ENCODE results near the gene PKN1.
"Not testable (repeated sequence)": the region's sequence is repeated elsewhere in the genome, so short reads cannot be mapped to it uniquely, and the experiment has no call there.

Gene PKN1

DNA sequence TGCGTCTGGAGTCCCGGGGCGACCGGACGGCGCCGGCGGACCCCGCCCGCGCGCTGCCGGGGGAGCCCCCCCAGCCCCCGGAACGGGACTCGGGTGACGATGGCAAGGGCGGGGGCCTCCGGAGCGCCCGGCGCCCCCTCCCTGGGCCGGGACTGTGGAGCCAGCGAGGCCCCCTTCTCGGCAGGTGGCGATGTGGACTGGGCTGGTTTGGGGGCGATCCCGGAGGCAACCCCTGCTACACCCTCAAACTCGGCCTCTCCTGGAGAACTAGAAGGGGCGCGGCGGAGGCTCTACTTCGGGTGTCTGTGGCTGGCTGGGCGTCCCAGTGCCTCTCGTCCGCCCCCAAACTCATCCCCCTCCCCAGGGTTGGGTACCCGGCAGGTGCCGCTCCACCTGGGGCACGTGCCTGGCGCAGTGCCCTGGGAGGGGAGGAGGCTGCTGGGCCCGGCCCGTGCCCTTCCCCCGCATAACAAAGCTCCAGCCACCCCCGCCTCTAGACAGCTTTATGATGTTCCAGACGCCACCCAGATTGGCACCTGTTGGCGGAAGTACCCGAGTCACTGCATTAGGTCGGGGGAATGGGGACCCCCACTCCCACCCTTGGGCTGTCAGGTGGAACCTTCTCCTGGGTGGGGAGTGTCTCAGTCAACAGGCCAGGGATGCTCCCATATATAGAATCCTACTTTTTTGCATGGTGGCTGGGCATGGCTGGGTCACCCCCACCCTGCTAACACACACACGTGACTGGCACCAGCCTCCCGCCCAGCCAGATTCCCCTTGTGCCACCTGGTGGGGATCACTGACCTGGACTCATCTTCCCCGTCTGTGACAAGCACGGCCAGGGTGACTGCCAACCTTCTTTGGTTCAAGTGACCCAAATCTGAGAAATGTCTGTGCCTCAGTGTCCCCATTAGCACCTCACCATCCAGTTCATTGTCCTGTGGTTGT lies 722 bp downstream of the PKN1 start:
- DNase-seq, result no peak

DNA sequence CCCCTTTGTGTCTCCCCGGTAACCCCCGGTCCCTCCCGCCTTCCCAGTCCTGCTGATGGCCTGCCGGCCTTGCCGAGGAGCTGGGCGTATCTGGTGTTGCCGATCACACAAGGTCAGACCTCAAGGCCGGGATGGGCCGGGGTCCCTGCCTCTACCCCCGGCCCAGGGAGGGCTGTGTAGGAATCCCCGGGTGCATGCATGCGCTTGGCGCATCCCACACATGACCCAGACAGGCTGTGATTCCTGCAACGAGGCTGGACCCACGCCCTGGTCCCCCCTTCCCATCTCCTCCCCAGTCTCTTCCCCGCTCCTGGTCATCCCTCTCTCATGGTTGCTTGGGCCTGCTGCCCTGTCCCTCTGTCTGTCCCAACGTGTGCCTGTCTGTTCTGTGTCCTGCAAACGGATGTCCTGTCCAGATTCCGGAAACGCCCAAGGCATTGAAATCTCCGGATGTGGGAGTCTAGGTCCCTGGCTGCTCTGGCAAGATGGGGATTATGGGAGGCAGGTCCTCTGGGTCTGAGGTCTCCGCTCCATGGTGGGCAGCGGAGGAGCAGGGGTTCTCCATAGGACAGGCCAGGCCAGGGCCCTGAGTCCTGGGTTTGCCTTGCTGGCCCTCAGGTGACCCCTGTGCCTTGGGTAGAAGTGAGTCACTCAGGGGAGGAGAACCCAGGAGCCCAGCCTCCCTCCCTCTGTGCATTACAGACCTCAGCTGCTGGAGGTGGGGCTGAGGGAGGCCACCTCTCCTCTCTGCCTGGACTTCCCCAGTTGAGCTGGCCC lies 1.6 kb downstream of the PKN1 start:
- no peak for DNase-seq

DNA sequence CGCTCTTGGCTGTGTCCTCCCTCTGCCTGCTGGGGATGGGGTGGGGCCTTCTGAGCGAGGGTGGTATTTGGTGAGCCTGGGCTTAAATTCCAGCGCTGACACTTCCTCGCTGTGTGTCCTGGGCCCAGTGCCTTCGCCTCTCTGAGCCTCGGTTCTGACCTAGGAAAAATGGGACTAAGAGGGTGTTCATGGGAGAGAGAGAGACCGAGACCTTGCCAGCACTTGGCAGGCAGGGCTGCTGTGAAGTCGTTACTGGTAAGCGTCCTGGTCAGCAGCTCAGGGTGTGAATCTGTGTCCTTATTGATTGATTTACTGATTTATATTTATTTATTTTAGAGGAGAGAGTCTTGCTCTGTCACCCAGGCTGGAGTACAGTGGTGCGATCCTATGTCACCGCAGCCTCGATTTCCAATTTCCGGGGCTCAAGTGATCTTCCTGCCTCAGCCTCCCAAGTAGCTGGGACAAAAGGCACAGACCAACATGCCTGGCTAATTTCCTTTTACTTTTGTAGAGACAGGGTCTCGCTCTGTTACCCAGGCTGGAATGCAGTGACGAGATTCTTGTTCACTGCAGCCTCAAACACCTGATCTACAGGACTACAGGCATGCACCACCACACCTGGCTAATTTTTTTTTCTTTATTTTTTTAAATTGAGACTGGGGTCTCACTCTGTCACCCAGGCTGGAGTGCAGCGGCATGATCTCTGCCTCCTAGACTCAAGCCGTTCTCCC lies 2.4 kb downstream of the PKN1 start:
- DNase-seq, result no peak

DNA sequence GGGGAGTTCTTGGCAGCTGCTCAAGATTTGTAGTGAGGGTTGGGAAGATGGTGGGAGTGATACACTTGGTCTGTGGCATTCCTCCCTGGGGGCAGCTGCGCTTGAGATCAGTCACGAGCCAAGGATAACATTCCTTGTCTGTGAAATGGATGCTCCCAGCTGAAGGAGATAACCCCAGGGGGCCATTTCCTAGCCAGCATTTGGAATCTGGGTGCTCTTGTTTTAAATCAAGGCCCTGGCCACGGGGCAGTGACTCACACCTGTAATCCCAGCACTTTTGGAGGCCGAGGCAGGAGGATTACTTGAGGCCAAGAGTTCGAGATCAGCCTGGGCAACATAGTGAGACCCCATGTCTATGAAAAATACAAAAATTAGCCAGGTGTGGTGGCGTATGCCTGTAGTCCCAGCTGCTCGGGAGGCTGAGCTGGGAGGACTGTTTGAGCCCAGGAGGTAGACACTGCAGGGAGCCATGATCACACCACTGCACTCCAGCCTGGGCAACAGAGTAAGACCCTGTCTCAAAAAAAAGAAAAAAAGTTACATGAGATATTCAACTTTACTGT lies 4.6 kb downstream of the PKN1 start:
- DNase-seq, result no peak

DNA sequence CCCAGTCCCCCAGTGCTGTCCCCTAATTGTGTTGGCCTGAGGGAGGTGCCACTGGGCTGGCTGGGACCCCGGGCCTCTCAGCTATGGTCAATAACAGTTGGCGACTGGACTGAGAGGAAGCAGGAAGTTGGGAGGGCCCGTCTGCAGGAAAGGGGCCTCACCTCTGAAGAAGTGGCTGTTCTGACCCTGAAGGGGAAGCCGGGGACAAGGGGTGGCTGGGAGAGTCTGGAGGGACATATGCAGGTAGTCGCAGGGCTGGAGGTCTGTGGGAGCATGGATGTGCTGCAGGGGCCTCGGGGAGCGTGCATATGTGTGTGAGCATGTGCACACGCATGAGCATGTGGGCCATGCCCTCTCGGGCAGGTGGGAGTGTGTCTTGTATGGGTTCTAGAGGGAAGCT lies 5.9 kb downstream of the PKN1 start:
- DNase-seq, result no peak

DNA sequence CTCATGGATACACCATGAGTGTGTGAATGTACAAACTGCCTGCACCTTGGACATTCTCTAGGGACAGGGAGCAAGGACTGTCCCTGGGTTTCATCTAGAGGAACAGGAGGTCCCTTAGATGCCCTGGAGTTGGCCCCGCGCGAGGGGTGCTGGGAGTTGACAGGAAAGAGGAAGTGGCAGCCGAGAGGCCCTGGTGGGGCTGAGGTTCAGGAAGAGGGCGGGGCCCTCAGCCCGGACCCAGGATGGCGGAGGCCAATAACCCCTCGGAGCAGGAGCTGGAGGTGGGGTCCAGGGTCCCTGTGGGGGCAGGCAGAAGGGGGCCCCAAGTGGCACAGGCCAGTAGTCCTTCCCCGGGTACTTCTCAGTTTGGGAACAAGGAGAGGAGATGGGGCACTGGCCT lies 6.9 kb downstream of the PKN1 start:
- DNase-seq, result peak; percentile 41

DNA sequence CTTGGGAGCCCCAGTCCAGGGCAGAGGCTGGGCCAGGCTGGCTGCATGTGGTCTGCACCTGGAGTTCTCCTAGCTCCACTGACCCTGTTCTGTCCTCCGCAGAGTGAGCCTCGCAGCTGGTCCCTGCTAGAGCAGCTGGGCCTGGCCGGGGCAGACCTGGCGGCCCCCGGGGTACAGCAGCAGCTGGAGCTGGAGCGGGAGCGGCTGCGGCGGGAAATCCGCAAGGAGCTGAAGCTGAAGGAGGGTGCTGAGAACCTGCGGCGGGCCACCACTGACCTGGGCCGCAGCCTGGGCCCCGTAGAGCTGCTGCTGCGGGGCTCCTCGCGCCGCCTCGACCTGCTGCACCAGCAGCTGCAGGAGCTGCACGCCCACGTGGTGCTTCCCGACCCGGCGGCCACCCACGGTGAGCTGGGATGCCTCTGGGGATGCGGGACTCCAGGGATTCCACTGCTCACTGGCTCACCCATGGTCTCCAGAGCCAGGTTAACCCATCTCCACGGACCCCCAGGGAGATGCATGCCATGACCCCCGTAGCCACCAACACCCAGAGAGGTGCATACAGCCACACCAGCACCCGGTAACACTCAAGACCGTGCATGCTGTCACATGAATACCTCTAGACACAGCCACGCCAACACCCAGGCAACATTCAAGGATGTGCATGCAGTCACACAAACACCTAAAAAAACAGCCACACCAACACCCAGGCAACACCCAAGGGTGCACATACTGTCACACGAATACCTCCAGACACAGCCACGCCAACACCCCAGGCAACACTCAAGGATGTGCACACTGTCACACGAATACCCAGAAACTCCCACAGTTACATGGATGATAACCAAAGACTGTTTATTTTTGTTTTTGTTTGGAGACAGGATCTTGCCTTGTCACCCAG lies 8.2 kb downstream of the PKN1 start:
- peak; percentile 71 for DNase-seq

DNA sequence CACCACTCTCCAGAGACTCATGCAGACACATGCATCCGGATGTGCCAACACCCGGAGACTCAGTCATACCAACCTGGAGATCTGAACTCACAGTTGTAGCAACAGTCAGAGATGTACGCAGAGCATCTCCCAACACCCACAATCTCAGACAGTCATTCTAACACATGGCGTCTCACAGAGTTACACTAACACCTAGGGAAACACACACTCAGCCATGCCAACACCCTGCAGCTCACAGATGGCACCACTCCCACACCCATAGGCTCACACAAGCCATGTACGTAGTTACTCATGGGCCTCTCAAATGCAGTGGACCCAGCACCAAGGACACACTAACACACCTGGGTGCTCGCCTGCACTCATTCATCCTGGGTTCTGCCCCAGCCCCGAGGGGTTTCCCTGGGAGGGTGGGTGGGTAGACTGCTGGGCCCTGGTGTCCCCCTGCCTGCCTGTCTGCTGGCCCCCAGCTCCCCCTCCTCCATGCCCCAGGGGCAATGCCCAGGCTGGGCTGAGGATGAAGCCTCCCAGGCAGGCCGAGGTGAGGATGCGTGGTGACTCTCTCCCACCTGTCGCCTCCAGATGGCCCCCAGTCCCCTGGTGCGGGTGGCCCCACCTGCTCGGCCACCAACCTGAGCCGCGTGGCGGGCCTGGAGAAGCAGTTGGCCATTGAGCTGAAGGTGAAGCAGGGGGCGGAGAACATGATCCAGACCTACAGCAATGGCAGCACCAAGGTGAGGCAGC lies 10.0 kb downstream of the PKN1 start:
- DNase-seq, result no peak

DNA sequence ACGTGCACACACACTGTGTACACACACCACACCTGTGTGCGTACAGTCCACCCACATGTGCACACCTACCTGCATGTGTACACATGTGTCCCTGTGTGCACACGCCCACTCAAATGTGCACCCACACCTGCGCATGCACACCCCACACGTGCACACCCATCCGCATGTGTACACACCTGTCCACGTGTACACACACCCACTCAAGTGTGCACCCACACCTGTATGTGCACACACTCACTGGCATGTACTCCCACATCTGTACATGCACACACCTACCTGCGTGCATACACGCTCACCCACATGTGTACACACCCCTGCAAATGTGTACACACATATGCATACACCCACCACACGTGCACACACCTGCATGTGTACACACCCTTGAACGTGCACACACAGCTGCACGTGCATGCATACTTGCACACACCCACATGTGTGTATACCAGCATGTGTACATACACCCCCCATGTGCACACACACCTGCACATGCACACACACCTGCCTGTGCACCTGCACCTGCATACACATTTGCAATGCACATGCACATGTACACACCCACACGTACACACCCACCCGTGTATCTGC lies 10.6 kb downstream of the PKN1 start:
- no peak for DNase-seq

DNA sequence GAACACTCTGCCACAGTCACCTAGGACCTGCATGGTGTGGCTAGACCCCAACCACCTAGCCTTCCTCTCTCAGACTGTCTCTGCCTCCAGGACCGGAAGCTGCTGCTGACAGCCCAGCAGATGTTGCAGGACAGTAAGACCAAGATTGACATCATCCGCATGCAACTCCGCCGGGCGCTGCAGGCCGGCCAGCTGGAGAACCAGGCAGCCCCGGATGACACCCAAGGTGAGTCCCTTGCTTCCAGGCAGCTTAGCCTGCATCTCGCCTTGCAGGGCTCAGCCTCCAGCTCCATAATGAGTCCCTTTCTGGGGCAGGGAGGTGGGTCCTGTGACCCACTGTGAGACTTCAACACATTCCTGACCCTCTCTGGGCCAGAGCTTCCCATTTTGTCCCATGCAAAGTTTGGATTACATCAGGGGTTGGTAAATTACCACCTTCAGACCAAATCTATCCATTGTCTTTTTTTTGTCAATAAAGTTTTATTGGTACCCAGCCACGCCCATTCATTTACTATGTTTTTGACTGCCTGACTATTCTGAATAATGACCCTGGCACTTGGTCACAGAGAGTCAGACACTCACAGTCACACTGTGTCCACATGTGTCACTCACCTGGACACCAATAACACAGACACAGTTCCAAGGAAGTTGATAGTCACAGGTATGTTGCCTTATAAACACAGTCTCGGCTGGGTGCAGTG lies 13.4 kb downstream of the PKN1 start:
- no peak for DNase-seq

DNA sequence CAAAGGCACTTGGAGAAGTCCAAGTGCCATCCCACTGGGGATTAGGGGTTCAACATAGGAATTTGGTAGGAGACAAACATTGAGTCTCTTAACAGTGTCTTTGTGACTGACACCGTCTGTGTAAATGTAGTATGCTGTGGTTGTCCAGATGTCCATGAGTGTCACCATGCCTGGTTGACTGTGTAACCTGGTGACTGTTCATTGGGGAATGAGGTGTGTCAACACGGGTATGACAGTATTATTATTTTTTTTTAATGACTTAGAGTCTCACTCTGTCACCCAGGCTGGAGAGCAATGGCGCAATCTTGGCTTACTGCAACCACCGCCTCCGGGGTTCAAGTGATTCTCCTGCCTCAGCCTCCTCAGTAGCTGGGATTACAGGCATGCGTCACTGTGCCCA lies 16.2 kb downstream of the PKN1 start:
- DNase-seq, result no peak

DNA sequence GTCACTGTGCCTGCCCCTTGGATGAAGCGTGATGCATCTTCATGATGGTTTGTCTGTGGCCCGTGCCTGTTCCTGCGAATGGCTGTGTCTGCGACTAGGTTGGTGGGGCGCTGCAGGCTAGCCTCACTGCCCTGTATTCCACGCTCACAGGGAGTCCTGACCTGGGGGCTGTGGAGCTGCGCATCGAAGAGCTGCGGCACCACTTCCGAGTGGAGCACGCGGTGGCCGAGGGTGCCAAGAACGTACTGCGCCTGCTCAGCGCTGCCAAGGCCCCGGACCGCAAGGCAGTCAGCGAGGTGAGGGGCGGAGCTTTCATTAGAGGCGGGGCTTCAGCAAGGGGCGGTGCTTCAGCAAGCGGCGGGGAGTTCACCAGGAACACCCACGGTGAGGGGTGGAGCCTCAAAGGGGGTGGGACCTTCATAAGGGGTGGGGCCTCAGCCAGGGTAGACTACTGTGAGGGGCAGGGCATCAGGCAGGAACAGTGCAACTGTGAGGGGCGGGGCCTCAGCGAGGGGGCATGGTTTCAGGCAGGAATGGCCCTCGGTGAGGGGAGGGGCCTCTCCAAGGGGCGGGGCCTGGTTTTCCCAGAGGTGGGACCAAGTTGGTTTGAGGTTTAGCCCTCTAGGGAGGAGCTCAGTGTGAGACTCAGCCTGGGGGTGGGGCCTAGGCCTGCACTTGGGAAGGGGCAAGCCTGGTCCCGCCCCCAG lies 17.2 kb downstream of the PKN1 start:
- no peak for DNase-seq

DNA sequence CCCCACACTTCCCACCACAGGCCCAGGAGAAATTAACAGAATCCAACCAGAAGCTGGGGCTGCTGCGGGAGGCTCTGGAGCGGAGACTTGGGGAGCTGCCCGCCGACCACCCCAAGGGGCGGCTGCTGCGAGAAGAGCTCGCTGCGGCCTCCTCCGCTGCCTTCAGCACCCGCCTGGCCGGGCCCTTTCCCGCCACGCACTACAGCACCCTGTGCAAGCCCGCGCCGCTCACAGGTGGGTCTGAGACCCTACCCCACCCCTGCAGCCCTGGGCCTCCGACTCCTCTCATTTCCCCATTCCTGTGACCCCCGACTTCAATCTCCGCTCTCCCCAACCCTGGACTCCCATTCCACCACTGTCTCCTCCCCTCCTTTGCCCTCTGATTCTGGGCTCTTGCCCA lies 17.8 kb downstream of the PKN1 start:
- no peak for DNase-seq

DNA sequence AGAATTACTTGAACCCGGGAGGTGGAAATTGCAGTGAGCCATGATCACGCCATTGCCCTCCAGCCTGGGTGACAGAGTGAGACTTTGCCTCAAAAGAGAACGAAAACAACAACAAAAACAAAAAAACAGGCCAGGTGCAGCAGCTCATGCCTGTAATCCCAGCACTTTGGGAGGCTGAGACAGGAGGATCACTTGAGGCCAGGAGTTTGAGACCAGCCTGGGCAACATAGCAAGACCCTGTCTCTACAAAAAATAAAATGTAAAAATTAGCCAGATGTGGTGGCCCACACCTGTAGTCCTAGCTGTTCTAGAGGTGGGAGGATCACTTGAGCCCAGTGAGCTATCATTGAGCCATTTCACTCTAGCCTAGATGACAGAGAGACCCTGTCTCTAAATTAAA lies 19.2 kb downstream of the PKN1 start:
- not testable (repeated sequence) for DNase-seq

DNA sequence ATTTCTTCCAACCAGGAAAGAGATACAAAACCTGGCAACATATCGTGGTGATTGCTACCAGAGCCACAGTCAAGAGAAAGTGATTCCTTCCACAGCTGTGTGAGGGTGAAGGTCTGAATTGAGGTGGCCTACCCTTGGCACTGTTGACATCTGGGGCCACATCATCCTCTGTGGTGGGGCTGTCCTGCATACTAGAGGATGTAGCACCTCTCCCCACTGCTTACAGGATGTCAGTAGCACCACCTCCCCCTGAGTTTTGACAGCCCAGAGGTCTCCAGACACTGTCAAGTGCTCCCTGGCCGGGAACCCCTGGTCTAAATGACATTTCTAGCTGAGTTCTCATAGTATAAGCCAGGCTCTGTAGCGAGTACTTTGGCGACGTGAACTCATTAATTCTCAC lies 26.6 kb downstream of the PKN1 start:
- no peak for DNase-seq

DNA sequence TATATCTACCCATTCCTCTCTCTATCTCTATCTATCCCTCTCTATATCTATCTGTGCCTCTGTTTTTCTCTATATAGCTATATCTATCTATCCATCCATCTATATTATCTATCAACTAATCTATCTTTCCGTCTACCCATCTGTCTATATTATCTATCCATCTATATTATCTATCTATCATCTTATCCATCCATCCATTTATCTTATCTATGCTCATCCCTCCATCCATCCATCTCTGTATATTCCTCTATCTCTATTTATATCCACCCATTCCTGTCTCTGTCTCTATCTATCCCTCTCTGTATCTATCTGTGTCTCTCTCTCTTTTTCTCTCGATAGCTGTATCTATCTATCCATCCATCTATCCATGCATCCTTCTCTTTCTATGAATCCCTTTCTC lies 27.8 kb downstream of the PKN1 start:
- no peak for DNase-seq

DNA sequence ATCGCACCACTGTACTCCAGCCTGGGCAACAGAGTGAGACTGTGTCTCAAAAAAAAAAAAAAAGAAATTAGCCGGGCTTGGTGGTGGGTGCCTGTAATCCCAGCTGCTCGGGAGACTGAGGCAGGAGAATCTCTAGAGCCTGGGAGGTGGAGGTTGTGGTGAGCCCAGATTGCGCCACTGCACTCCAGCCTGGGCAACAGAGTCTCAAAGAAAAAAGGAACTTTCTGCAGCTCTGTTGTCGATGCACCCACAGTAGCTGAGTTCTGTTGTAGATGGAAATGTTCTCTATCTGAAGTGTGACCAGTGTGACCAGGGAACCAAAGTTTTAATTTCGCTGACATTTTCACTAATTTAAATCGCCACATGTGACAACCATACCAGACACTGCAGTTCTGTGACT lies 29.3 kb downstream of the PKN1 start:
- not testable (repeated sequence) for DNase-seq

DNA sequence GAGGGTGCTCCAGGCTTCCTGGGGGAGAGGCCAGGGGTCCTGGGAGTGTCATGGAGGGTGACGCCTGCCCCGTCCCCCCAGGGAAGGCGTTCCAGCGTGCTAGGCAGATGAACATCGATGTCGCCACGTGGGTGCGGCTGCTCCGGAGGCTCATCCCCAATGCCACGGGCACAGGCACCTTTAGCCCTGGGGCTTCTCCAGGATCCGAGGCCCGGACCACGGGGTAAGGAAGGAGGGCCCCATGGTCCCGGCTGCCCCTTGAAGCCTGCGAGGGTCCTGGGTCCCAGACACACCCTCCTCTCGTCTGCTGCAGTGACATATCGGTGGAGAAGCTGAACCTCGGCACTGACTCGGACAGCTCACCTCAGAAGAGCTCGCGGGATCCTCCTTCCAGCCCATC lies 30.6 kb downstream of the PKN1 start:
- DNase-seq, result no peak

DNA sequence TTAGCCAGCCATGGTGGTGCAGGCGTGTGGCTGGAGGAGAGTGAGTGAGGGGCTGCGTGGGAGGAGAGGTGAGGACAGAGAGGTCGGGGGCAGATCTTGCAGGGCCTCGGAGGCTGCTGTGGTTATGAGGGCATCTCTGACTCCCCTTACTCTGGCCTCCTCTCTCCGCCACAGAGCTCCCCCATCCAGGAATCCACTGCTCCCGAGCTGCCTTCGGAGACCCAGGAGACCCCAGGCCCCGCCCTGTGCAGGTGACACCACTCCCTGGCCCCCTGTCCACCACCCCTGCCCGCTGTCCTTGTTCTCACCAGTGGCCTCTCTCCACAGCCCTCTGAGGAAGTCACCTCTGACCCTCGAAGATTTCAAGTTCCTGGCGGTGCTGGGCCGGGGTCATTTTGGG lies 34.3 kb downstream of the PKN1 start:
- no peak for DNase-seq

DNA sequence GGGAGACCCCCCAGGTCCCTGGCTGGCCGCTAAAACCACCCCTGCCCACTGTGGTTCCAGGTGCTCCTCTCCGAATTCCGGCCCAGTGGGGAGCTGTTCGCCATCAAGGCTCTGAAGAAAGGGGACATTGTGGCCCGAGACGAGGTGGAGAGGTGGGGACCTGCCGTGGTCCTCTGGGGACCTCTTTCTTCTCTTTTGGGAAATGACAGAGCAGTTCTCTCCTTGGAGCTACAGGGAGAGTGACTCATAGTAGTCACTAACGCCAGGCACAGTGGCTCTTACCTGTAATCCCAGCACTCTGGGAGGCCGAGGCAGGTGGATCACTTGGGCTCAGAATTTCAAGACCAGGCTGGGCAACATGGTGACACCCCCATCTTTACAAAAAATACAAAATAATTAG lies 34.7 kb downstream of the PKN1 start:
- DNase-seq, result no peak
